ENCODE measurements around the gene CCDC92.
"Not testable (repeated sequence)": the region's sequence is repeated elsewhere in the genome, so short reads cannot be mapped to it uniquely, and the experiment has no call there.

CCDC92 gene

DNA sequence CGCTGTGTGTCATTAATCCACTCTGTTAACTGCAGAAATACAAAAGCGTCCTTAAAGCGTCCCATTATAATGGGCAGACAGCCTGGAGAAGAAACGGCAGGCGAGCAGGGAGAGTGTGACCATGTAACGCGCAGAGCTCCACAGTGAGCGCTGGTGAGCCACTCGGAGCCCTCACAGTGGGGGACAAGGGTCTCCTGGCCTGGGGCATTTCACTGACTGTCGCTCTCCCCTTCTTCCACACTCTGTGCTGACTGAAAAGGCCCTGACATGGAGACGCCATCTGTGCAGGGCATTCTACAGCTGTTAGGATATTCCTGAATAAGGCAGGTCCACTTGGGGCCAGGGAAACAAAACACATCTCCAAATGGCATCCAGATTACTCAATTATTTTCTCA, 24.2 kb downstream of the CCDC92 start:
- Histone ChIP-seq H3K9me2 (replicated peaks; ENCODE audit: insufficient read depth, low read length) (no peaks in the 10 kb centered on the region), H4K20me1 (ENCODE audit: insufficient read depth, low read length) (no peaks in the 10 kb centered on the region), H3K36me3 (replicated peaks; ENCODE audit: insufficient read depth, low read length) (no peaks in the 10 kb centered on the region), H3F3A (ENCODE audit: insufficient read depth, low read length) (no peaks in the 10 kb centered on the region), H2AFZ (ENCODE audit: low read length) (no peak overlapping the region), H3K9me3 (replicated peaks; ENCODE audit: insufficient read depth, low read length) (no peaks in the 10 kb centered on the region), H3K79me2 (ENCODE audit: low read length) (no peaks in the 10 kb centered on the region), H3K27me3 (replicated peaks; ENCODE audit: insufficient read depth, low read length) (no peaks in the 10 kb centered on the region), H3K9ac (ENCODE audit: low read length) (no peak overlapping the region), H3K4me2 (ENCODE audit: low read depth, low read length) (no peak overlapping the region), H3K4me3 (ENCODE audit: low read length) (no peak overlapping the region), H3K4me1 (ENCODE audit: low read length) (no peaks in the 10 kb centered on the region), H3K27ac (ENCODE audit: low read length) (no peak overlapping the region)
- TF ChIP-seq EZH2phosphoT487 (IDR thresholded peaks at IDR 0.05; ENCODE audit: low read length) = no peak
- TF ChIP-seq EZH2 (optimal IDR thresholded peaks at IDR 0.05; ENCODE audit: low read depth, low read length) = no peak
- TF ChIP-seq, protein P1, sequence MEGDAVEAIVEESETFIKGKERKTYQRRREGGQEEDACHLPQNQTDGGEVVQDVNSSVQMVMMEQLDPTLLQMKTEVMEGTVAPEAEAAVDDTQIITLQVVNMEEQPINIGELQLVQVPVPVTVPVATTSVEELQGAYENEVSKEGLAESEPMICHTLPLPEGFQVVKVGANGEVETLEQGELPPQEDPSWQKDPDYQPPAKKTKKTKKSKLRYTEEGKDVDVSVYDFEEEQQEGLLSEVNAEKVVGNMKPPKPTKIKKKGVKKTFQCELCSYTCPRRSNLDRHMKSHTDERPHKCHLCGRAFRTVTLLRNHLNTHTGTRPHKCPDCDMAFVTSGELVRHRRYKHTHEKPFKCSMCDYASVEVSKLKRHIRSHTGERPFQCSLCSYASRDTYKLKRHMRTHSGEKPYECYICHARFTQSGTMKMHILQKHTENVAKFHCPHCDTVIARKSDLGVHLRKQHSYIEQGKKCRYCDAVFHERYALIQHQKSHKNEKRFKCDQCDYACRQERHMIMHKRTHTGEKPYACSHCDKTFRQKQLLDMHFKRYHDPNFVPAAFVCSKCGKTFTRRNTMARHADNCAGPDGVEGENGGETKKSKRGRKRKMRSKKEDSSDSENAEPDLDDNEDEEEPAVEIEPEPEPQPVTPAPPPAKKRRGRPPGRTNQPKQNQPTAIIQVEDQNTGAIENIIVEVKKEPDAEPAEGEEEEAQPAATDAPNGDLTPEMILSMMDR (IDR thresholded peaks at IDR 0.05; ENCODE audit: low read length) = no peak
- DNase-seq = no peak

DNA sequence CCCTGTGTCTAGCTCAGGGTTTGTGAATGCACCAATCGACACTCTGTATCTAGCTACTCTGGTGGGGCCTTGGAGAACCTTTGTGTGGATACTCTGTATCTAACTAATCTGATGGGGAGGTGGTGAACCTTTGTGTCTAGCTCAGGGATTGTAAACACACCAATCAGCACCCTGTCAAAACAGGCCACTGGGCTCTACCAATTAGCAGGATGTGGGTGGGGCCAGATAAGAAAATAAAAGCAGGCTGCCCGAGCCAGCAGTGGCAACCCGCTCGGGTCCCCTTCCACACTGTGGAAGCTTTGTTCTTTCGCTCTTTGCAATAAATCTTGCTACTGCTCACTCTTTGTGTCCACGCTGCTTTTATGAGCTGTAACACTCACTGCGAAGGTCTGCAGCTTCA, 25.1 kb downstream of the CCDC92 start:
- H4K20me1 ChIP-seq (ENCODE audit: insufficient read depth, low read length); H3K27ac ChIP-seq (ENCODE audit: low read length); H3K79me2 ChIP-seq (ENCODE audit: low read length); H3K9ac ChIP-seq (ENCODE audit: low read length); DNase-seq; H3K4me2 ChIP-seq (ENCODE audit: low read depth, low read length); H3K27me3 ChIP-seq (replicated peaks; ENCODE audit: insufficient read depth, low read length); H3K9me3 ChIP-seq (replicated peaks; ENCODE audit: insufficient read depth, low read length); H2AFZ ChIP-seq (ENCODE audit: low read length); H3K36me3 ChIP-seq (replicated peaks; ENCODE audit: insufficient read depth, low read length); H3K4me3 ChIP-seq (ENCODE audit: low read length); H3F3A ChIP-seq (ENCODE audit: insufficient read depth, low read length); H3K9me2 ChIP-seq (replicated peaks; ENCODE audit: insufficient read depth, low read length); H3K4me1 ChIP-seq (ENCODE audit: low read length): not testable (repeated sequence)

DNA sequence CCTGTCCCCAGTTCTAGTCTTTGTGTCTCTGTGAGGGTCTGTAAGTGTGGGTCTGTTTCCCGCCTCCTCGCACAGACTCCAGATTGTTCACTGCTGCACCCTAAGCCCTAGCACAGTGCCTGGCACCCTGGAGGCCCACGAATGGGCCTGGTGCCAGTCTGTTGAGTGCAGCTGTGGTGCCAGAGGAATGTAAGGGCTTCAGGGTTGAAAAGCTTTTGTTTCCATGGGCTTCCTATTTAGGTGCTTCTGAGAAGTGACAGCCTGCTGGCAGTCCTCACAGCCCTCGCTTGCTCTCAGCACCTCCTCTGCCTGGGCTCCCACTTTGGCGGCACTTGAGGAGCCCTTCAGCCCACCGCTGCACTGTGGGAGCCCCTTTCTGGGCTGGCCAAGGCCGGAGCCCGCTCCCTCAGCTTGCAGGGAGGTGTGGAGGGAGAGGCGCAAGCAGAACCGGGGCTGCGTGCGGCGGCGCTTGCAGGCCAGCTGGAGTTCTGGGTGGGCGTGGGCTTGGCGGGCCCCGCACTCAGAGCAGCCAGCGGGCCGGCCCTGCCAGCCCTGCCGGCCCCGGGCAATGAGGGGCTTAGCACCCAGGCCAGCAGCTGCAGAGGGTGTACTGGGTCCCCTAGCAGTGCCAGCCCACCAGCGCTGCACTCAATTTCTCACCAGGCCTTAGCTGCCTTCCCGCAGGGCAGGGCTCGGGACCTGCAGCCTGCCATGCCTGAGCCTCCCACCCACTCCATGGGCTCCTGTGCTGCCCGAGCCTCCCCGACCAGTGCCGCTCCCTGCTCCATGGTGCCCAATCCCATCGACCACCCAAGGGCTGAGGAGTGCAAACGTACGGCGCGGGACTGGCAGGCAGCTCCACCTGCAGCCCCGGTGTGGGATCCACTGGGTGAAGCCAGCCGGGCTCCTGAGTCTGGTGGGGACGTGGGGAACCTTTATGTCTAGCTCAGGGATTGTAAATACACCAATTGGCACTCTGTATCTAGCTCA, 25.8 kb downstream of the CCDC92 start:
- not testable (repeated sequence) for H3K9ac ChIP-seq (ENCODE audit: low read length); H3K4me1 ChIP-seq (ENCODE audit: low read length); H3K4me2 ChIP-seq (ENCODE audit: low read depth, low read length); H3K27me3 ChIP-seq (replicated peaks; ENCODE audit: insufficient read depth, low read length); H3K4me3 ChIP-seq (ENCODE audit: low read length); H3K36me3 ChIP-seq (replicated peaks; ENCODE audit: insufficient read depth, low read length); DNase-seq; H3K79me2 ChIP-seq (ENCODE audit: low read length); H2AFZ ChIP-seq (ENCODE audit: low read length); H3K9me3 ChIP-seq (replicated peaks; ENCODE audit: insufficient read depth, low read length); H3F3A ChIP-seq (ENCODE audit: insufficient read depth, low read length); H3K9me2 ChIP-seq (replicated peaks; ENCODE audit: insufficient read depth, low read length); H3K27ac ChIP-seq (ENCODE audit: low read length); H4K20me1 ChIP-seq (ENCODE audit: insufficient read depth, low read length)

DNA sequence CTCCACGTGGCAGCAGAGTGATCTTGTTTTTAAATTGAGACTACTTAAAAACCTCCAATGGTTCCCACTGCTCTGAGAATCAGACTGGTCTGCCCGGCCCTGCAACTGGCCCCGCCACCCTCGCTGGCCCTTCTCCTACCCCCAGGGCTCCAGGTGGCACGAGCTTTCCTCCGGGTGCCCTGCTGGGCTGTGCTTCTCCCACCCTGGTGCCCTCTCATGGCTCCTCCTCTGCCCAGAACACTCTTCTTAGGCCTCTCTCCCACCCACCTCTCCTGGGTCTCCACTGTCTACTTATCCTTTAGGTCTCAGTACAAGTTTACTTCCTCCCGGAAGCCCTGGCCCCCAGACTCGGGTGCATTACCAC, 26.5 kb downstream of the CCDC92 start:
- H3K9me3 ChIP-seq (replicated peaks; ENCODE audit: insufficient read depth, low read length) = no peaks in the 10 kb centered on the region
- DNase-seq = no peak
- no peaks in the 10 kb centered on the region for H3K4me1 ChIP-seq (ENCODE audit: low read length)
- H3K27me3 ChIP-seq (replicated peaks; ENCODE audit: insufficient read depth, low read length) = no peaks in the 10 kb centered on the region
- no peaks in the 10 kb centered on the region for H3F3A ChIP-seq (ENCODE audit: insufficient read depth, low read length)
- H3K4me3 ChIP-seq (ENCODE audit: low read length) = no peak overlapping the region
- H4K20me1 ChIP-seq (ENCODE audit: insufficient read depth, low read length) = no peaks in the 10 kb centered on the region
- H3K27ac ChIP-seq (ENCODE audit: low read length) = no peak overlapping the region
- no peak overlapping the region for H2AFZ ChIP-seq (ENCODE audit: low read length)
- H3K79me2 ChIP-seq (ENCODE audit: low read length) = no peaks in the 10 kb centered on the region
- no peak overlapping the region for H3K9ac ChIP-seq (ENCODE audit: low read length)
- no peaks in the 10 kb centered on the region for H3K36me3 ChIP-seq (replicated peaks; ENCODE audit: insufficient read depth, low read length)
- TF ChIP-seq EZH2 (optimal IDR thresholded peaks at IDR 0.05; ENCODE audit: low read depth, low read length) (no peak), EZH2phosphoT487 (IDR thresholded peaks at IDR 0.05; ENCODE audit: low read length) (no peak)
- TF ChIP-seq, protein P1 (IDR thresholded peaks at IDR 0.05; ENCODE audit: low read length) = no peak
- no peaks in the 10 kb centered on the region for H3K9me2 ChIP-seq (replicated peaks; ENCODE audit: insufficient read depth, low read length)
- no peak overlapping the region for H3K4me2 ChIP-seq (ENCODE audit: low read depth, low read length)
